GM12865 (cell line): ENCODE results near the gene TANGO6.
"Not testable (repeated sequence)": the region's sequence is repeated elsewhere in the genome, so short reads cannot be mapped to it uniquely, and the experiment has no call there.

Source experiments
- DNase-seq: peaks from one replicate; pipeline ENCODE4 v3.0.0; 2010; ENCODE audit warnings: low read depth
- H3K4me3 ChIP-seq: 2 replicates; pipeline ENCODE4 v1.5.1; 2011; ENCODE audit warnings: mild to moderate bottlenecking, low read depth, low read length, control low read depth
- CTCF ChIP-seq: IDR thresholded peaks from 2 replicates; pipeline ENCODE4 v1.5.1; 2011; ENCODE audit warnings: low read length, control low read depth, low read depth, inconsistent platforms; ENCODE audit not compliant: insufficient read depth; ENCODE audit errors: missing control alignments

TANGO6 gene

GRCh38 chr16:69118994-69119393 is 275.7 kb downstream of the TANGO6 start:
- H3K4me3 ChIP-seq, result no peak overlapping the region
- TF ChIP-seq CTCF, result no peak
- DNase-seq, result no peak

- no peak for TF ChIP-seq CTCF
- DNase-seq, result no peak
- H3K4me3 ChIP-seq, result no peak overlapping the region
These were observed 276.2 kb downstream of the TANGO6 start for GRCh38 chr16:69119536-69119935.

- H3K4me3 ChIP-seq, result no peak overlapping the region
- no peak for TF ChIP-seq CTCF
- DNase-seq, result no peak
These were observed 276.8 kb downstream of the TANGO6 start for GRCh38 chr16:69120096-69120664.

GRCh38 chr16:69123910-69124309 is 280.6 kb downstream of the TANGO6 start:
- no peak overlapping the region for H3K4me3 ChIP-seq
- DNase-seq, result peak; percentile 79
- peak; percentile 49 for TF ChIP-seq CTCF

- not testable (repeated sequence) for H3K4me3 ChIP-seq, DNase-seq
These were observed 281.1 kb downstream of the TANGO6 start for GRCh38 chr16:69124406-69124805.

- not testable (repeated sequence) for H3K4me3 ChIP-seq, DNase-seq
These were observed 281.6 kb downstream of the TANGO6 start for GRCh38 chr16:69124961-69125360.

- no peak overlapping the region for H3K4me3 ChIP-seq
- no peak for DNase-seq
- no peak for TF ChIP-seq CTCF
These were observed 282.9 kb downstream of the TANGO6 start for GRCh38 chr16:69126221-69126620.

- H3K4me3 ChIP-seq, DNase-seq: not testable (repeated sequence)
These were observed 283.5 kb downstream of the TANGO6 start for GRCh38 chr16:69126801-69127200.
